Tibial artery (tissue), 4 donors: ENCODE results near the gene CDH11.

Source experiments
- DNase-seq, 2 donors: peaks; one replicate each; pipeline ENCODE4 v3.0.0-alpha.2; 2019
- H3K27ac ChIP-seq, 2 donors: fragments of 200-600 bp; sonication (generic) in 1 of 2; 1 replicate in 1 of 2; 2 replicates in 1 of 2; pipeline ENCODE4 v1.5.1; 2018 to 2019; ENCODE audit warnings: mild to moderate bottlenecking in 1 of 2
- H3K27me3 ChIP-seq, 2 donors: fragments of 200-600 bp; sonication (generic) in 1 of 2; one replicate each; pipeline versions ENCODE4 v1.5.1 to v1.6.0; 2016 to 2019
- H3K36me3 ChIP-seq, 3 donors: fragments of 200-600 bp; sonication (generic) in 2 of 3; one replicate each; pipeline ENCODE4 v1.5.1; 2016 to 2019; ENCODE audit warnings: mild to moderate bottlenecking in 2 of 3
- H3K4me1 ChIP-seq, 4 donors: fragments of 200-600 bp; sonication (generic) in 2 of 4; 1 replicate in 3 of 4; 2 replicates in 1 of 4; pipeline ENCODE4 v1.5.1; 2016 to 2019
- H3K4me3 ChIP-seq, 2 donors: fragments of 200-600 bp; sonication (generic) in 1 of 2; 1 replicate in 1 of 2; 2 replicates in 1 of 2; pipeline ENCODE4 v1.5.1; 2018 to 2019; ENCODE audit warnings: mild to moderate bottlenecking in 2 of 2
- H3K9me3 ChIP-seq, 3 donors: fragments of 200-600 bp; sonication (generic) in 1 of 3; one replicate each; pipeline ENCODE4 v1.5.1; 2016 to 2019
- CTCF ChIP-seq, 2 experiments: fragments of 200-600 bp in 1 of 2; fragments of 450-650 bp in 1 of 2; IDR thresholded peaks; one replicate each; pipeline ENCODE4 v1.5.1; 2017 to 2019; ENCODE audit warnings: antibody characterized with exemption in 2 of 2, mild to moderate bottlenecking in 1 of 2, moderate library complexity in 1 of 2
- intact Hi-C: fragments of 100-400 bp; cut with DNase I; formaldehyde crosslinking; loops from one replicate; pipeline ENCODE4 v1.15.0; 2023; ENCODE audit warnings: low total_unique reads

Gene CDH11

GRCh38 chr16:64916051-64916450, 205.8 kb downstream of the CDH11 start:
- no peaks in the 10 kb centered on the region for H3K27me3 ChIP-seq
- no peaks in the 10 kb centered on the region for H3K9me3 ChIP-seq
- no peak for DNase-seq
- H3K4me3 ChIP-seq: no peak overlapping the region
- no peaks in the 10 kb centered on the region for H3K4me1 ChIP-seq
- H3K27ac ChIP-seq: no peak overlapping the region
- H3K36me3 ChIP-seq: no peaks in the 10 kb centered on the region
- intact Hi-C loops: no loop called here
- TF ChIP-seq CTCF (IDR thresholded peaks at IDR 0.05): no peak

- no peak for TF ChIP-seq CTCF (IDR thresholded peaks at IDR 0.05)
- peaks cover 0 to 27% (median 12%) of the 10 kb centered on the region in 4 donors for H3K4me1 ChIP-seq
- no peaks in the 10 kb centered on the region for H3K36me3 ChIP-seq
- intact Hi-C loops: no loop called here
- no peak overlapping the region for H3K27ac ChIP-seq
- H3K4me3 ChIP-seq: no peak overlapping the region
- peak in 1 of 2 donors; percentile 21 for DNase-seq
- H3K27me3 ChIP-seq: no peaks in the 10 kb centered on the region
- no peaks in the 10 kb centered on the region for H3K9me3 ChIP-seq
Observed at GRCh38 chr16:64910356-64910755, 211.5 kb downstream of the CDH11 start.

- H3K4me1 ChIP-seq: peaks cover 0 to 27% (median 12%) of the 10 kb centered on the region in 4 donors
- no peak for TF ChIP-seq CTCF (IDR thresholded peaks at IDR 0.05)
Observed at GRCh38 chr16:64907844-64908243, 214.0 kb downstream of the CDH11 start.

GRCh38 chr16:64903770-64904169, 218.1 kb downstream of the CDH11 start:
- no peak for TF ChIP-seq CTCF (IDR thresholded peaks at IDR 0.05)
- Histone ChIP-seq H3K27ac (no peak overlapping the region), H3K4me1 (peaks cover 0 to 12% (median 7%) of the 10 kb centered on the region in 4 donors), H3K9me3 (no peaks in the 10 kb centered on the region), H3K4me3 (no peak overlapping the region), H3K36me3 (no peaks in the 10 kb centered on the region), H3K27me3 (no peaks in the 10 kb centered on the region)
- DNase-seq: no peak
- intact Hi-C loops: no loop called here

More at GRCh38 chr16:64907844-64908243, 214.0 kb downstream of the CDH11 start:
- intact Hi-C loops: no loop called here
- Histone ChIP-seq H3K9me3 (no peaks in the 10 kb centered on the region), H3K4me3 (no peak overlapping the region), H3K27me3 (no peaks in the 10 kb centered on the region), H3K36me3 (no peaks in the 10 kb centered on the region), H3K27ac (no peak overlapping the region)
- DNase-seq: no peak

- intact Hi-C loops: no loop called here
- no peaks in the 10 kb centered on the region for H3K27me3 ChIP-seq
- TF ChIP-seq CTCF (IDR thresholded peaks at IDR 0.05): no peak
- DNase-seq: no peak
- H3K9me3 ChIP-seq: no peaks in the 10 kb centered on the region
- no peak overlapping the region for H3K27ac ChIP-seq
- H3K4me1 ChIP-seq: no peaks in the 10 kb centered on the region
- H3K4me3 ChIP-seq: no peak overlapping the region
- no peaks in the 10 kb centered on the region for H3K36me3 ChIP-seq
Observed at GRCh38 chr16:64900517-64900916, 221.3 kb downstream of the CDH11 start.

- Histone ChIP-seq H3K36me3 (no peaks in the 10 kb centered on the region), H3K9me3 (no peaks in the 10 kb centered on the region), H3K27me3 (no peaks in the 10 kb centered on the region), H3K4me3 (no peak overlapping the region), H3K27ac (no peak overlapping the region), H3K4me1 (no peaks in the 10 kb centered on the region)
- no peak for TF ChIP-seq CTCF (IDR thresholded peaks at IDR 0.05)
- intact Hi-C loops: no loop called here
- no peak for DNase-seq
Observed at GRCh38 chr16:64900019-64900418, 221.8 kb downstream of the CDH11 start.
